ENCODE results near the gene HDAC10.
A peak's percentile ranks its signal among the peaks of the same experiment; 100 is the strongest.
"Not testable (repeated sequence)": the region's sequence is repeated elsewhere in the genome, so short reads cannot be mapped to it uniquely, and the experiment has no call there.

Gene HDAC10

GRCh38 chr22:50274771-50275170 is 23.7 kb upstream of the HDAC10 start:
- no peak for TF ChIP-seq CTCF (IDR thresholded peaks at IDR 0.05; ENCODE audit: control insufficient read depth, insufficient read depth, low read depth, low read length, missing control alignments)
- no peak overlapping the region for H3K4me3 ChIP-seq (ENCODE audit: control insufficient read depth, low read depth, low read length)
- no peak for DNase-seq (ENCODE audit: low read depth)

- peak; percentile 33 for TF ChIP-seq CTCF (IDR thresholded peaks at IDR 0.05; ENCODE audit: control insufficient read depth, insufficient read depth, low read depth, low read length, missing control alignments)
- H3K4me3 ChIP-seq (ENCODE audit: control insufficient read depth, low read depth, low read length), result no peak overlapping the region
- no peak for DNase-seq (ENCODE audit: low read depth)
Observed at GRCh38 chr22:50274311-50274710, 23.2 kb upstream of the HDAC10 start.

- DNase-seq (ENCODE audit: low read depth); H3K4me3 ChIP-seq (ENCODE audit: control insufficient read depth, low read depth, low read length): not testable (repeated sequence)
Observed at GRCh38 chr22:50273781-50274180, 22.7 kb upstream of the HDAC10 start.

- H3K4me3 ChIP-seq (ENCODE audit: control insufficient read depth, low read depth, low read length); DNase-seq (ENCODE audit: low read depth): not testable (repeated sequence)
Observed at GRCh38 chr22:50273352-50273751, 22.3 kb upstream of the HDAC10 start.

GRCh38 chr22:50272044-50272802 is 21.2 kb upstream of the HDAC10 start:
- DNase-seq (ENCODE audit: low read depth), result no peak
- TF ChIP-seq CTCF (IDR thresholded peaks at IDR 0.05; ENCODE audit: control insufficient read depth, insufficient read depth, low read depth, low read length, missing control alignments), result no peak
- H3K4me3 ChIP-seq (ENCODE audit: control insufficient read depth, low read depth, low read length), result no peak overlapping the region

- H3K4me3 ChIP-seq (ENCODE audit: control insufficient read depth, low read depth, low read length), result peak overlapping the region; percentile 59
- TF ChIP-seq CTCF (IDR thresholded peaks at IDR 0.05; ENCODE audit: control insufficient read depth, insufficient read depth, low read depth, low read length, missing control alignments), result peak; percentile 19
- DNase-seq (ENCODE audit: low read depth), result no peak
Observed at GRCh38 chr22:50271519-50271970, 20.5 kb upstream of the HDAC10 start.

- no peak for TF ChIP-seq CTCF (IDR thresholded peaks at IDR 0.05; ENCODE audit: control insufficient read depth, insufficient read depth, low read depth, low read length, missing control alignments)
- no peak for DNase-seq (ENCODE audit: low read depth)
- peak overlapping the region; percentile 59 for H3K4me3 ChIP-seq (ENCODE audit: control insufficient read depth, low read depth, low read length)
Observed at GRCh38 chr22:50270666-50271394, 19.8 kb upstream of the HDAC10 start.

Measured in AG09309 (cell line).